ENCODE results near the gene MUS81. TPM values are rescaled to one million over a fixed set of nuclear protein-coding genes. Genes with fewer than 3 reads are reported as not detected.

Gene MUS81
- total and polyA plus RNA-seq, 9 of the 15 experiments (the other 6 are each of a cell fraction or from before 2014, with no cell fraction given), result 13.4 to 118 (median 53.7) TPM

DNA sequence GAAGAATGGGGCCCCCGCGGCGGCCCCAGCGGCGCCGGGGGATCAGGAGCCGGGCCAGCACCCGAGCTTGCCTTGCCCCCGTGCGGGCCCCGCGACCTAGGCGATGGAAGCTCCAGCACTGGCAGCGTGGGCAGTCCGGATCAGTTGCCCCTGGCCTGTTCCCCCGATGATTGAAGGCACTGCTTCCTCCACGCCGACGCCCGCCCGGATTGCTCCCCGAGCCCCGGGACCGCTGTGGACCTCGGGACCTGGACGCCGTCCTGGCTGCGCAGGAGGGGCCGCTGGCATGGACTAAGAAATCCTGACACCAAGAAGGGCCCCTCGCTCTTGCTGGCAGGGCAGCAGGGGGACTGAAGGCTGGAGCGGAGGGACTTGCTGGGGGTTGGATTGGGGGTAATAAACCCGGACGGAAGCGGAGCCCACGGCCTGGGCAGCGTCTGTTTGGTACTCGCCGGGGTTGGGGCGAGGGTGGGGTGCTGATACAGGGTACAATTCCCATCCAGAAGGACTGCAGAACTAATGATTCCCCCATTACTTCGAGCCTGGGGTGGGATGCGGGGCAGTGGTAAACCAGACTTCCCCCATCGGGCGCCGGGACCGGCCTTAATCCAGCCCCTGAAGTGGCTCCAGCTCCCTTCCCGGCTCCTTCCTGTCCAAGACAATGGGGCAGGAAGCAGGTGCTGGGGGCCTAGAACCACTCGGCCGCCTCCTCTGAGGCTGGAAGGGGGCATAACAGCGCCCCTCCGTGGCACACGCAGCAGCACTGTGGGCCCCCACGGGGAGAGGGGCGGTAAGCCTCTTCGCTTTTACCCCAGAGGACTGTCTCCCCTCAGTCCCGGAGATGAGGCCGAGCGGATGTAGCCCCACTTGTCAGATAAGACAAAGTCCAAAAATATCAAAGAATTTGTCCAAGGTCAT, 31.2 kb downstream of the MUS81 start (continued):
- TF ChIP-seq, protein P1, sequence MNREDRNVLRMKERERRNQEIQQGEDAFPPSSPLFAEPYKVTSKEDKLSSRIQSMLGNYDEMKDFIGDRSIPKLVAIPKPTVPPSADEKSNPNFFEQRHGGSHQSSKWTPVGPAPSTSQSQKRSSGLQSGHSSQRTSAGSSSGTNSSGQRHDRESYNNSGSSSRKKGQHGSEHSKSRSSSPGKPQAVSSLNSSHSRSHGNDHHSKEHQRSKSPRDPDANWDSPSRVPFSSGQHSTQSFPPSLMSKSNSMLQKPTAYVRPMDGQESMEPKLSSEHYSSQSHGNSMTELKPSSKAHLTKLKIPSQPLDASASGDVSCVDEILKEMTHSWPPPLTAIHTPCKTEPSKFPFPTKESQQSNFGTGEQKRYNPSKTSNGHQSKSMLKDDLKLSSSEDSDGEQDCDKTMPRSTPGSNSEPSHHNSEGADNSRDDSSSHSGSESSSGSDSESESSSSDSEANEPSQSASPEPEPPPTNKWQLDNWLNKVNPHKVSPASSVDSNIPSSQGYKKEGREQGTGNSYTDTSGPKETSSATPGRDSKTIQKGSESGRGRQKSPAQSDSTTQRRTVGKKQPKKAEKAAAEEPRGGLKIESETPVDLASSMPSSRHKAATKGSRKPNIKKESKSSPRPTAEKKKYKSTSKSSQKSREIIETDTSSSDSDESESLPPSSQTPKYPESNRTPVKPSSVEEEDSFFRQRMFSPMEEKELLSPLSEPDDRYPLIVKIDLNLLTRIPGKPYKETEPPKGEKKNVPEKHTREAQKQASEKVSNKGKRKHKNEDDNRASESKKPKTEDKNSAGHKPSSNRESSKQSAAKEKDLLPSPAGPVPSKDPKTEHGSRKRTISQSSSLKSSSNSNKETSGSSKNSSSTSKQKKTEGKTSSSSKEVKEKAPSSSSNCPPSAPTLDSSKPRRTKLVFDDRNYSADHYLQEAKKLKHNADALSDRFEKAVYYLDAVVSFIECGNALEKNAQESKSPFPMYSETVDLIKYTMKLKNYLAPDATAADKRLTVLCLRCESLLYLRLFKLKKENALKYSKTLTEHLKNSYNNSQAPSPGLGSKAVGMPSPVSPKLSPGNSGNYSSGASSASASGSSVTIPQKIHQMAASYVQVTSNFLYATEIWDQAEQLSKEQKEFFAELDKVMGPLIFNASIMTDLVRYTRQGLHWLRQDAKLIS (CRISPR knock-in tag; IDR thresholded peaks at IDR 0.05), result no peak
- TF ChIP-seq, protein P2, sequence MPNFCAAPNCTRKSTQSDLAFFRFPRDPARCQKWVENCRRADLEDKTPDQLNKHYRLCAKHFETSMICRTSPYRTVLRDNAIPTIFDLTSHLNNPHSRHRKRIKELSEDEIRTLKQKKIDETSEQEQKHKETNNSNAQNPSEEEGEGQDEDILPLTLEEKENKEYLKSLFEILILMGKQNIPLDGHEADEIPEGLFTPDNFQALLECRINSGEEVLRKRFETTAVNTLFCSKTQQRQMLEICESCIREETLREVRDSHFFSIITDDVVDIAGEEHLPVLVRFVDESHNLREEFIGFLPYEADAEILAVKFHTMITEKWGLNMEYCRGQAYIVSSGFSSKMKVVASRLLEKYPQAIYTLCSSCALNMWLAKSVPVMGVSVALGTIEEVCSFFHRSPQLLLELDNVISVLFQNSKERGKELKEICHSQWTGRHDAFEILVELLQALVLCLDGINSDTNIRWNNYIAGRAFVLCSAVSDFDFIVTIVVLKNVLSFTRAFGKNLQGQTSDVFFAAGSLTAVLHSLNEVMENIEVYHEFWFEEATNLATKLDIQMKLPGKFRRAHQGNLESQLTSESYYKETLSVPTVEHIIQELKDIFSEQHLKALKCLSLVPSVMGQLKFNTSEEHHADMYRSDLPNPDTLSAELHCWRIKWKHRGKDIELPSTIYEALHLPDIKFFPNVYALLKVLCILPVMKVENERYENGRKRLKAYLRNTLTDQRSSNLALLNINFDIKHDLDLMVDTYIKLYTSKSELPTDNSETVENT (CRISPR knock-in tag; IDR thresholded peaks at IDR 0.05), result no peak
- TF ChIP-seq, protein P3, sequence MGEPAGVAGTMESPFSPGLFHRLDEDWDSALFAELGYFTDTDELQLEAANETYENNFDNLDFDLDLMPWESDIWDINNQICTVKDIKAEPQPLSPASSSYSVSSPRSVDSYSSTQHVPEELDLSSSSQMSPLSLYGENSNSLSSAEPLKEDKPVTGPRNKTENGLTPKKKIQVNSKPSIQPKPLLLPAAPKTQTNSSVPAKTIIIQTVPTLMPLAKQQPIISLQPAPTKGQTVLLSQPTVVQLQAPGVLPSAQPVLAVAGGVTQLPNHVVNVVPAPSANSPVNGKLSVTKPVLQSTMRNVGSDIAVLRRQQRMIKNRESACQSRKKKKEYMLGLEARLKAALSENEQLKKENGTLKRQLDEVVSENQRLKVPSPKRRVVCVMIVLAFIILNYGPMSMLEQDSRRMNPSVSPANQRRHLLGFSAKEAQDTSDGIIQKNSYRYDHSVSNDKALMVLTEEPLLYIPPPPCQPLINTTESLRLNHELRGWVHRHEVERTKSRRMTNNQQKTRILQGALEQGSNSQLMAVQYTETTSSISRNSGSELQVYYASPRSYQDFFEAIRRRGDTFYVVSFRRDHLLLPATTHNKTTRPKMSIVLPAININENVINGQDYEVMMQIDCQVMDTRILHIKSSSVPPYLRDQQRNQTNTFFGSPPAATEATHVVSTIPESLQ (CRISPR knock-in tag; IDR thresholded peaks at IDR 0.05), result no peak
- TF ChIP-seq, protein P4, sequence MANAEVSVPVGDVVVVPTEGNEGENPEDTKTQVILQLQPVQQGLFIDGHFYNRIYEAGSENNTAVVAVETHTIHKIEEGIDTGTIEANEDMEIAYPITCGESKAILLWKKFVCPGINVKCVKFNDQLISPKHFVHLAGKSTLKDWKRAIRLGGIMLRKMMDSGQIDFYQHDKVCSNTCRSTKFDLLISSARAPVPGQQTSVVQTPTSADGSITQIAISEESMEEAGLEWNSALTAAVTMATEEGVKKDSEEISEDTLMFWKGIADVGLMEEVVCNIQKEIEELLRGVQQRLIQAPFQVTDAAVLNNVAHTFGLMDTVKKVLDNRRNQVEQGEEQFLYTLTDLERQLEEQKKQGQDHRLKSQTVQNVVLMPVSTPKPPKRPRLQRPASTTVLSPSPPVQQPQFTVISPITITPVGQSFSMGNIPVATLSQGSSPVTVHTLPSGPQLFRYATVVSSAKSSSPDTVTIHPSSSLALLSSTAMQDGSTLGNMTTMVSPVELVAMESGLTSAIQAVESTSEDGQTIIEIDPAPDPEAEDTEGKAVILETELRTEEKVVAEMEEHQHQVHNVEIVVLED (CRISPR knock-in tag; IDR thresholded peaks at IDR 0.05), result no peak
- TF ChIP-seq JUND (IDR thresholded peaks at IDR 0.05; ENCODE audit: borderline replicate concordance, low read depth, low read length), result no peak
- TF ChIP-seq JUND (tag; IDR thresholded peaks at IDR 0.05; ENCODE audit: borderline replicate concordance, low read depth, low read length), result no peak
- TF ChIP-seq CCAR2 (IDR thresholded peaks at IDR 0.05; ENCODE audit: low read depth, low read length), result no peak
- TF ChIP-seq, protein P5, sequence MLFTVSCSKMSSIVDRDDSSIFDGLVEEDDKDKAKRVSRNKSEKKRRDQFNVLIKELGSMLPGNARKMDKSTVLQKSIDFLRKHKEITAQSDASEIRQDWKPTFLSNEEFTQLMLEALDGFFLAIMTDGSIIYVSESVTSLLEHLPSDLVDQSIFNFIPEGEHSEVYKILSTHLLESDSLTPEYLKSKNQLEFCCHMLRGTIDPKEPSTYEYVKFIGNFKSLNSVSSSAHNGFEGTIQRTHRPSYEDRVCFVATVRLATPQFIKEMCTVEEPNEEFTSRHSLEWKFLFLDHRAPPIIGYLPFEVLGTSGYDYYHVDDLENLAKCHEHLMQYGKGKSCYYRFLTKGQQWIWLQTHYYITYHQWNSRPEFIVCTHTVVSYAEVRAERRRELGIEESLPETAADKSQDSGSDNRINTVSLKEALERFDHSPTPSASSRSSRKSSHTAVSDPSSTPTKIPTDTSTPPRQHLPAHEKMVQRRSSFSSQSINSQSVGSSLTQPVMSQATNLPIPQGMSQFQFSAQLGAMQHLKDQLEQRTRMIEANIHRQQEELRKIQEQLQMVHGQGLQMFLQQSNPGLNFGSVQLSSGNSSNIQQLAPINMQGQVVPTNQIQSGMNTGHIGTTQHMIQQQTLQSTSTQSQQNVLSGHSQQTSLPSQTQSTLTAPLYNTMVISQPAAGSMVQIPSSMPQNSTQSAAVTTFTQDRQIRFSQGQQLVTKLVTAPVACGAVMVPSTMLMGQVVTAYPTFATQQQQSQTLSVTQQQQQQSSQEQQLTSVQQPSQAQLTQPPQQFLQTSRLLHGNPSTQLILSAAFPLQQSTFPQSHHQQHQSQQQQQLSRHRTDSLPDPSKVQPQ (CRISPR knock-in tag; IDR thresholded peaks at IDR 0.05; ENCODE audit: borderline replicate concordance), result no peak
- no peak for TF ChIP-seq ZNF707 (CRISPR knock-in tag; conservative IDR thresholded peaks at IDR 0.05)
- no peak for TF ChIP-seq KLF10 (CRISPR knock-in tag; IDR thresholded peaks at IDR 0.05)
- 0 out of 2 replicates have a peak, but pooled peaks have one; percentile 44 for TF ChIP-seq ZNF780A (CRISPR knock-in tag; IDR thresholded peaks at IDR 0.05)
- TF ChIP-seq ZNF507 (tag; conservative IDR thresholded peaks at IDR 0.05), result no peak
- no peak for TF ChIP-seq CBFA2T3 (IDR thresholded peaks at IDR 0.05)
